WTC11 (cell line): Measurements from ENCODE around the gene ATG14. TPM values are rescaled to one million over a fixed set of nuclear protein-coding genes. Genes with fewer than 3 reads are reported as not detected.

Source experiments
- ATAC-seq: fragments of 200-7000 bp; cut with Tn5 transposase; 2 replicates; pipeline ENCODE4 v1.10.0; 2021; ENCODE audit warnings: mild to moderate bottlenecking, moderate library complexity
- CTCF ChIA-PET: fragments of 300-600 bp; sonication (Branson Sonifier 250); formaldehyde crosslinking; loops from one replicate; lab custom pipeline; 2021; ENCODE audit warnings: antibody characterized with exemption; lab: Charles Lee
- POLR2A ChIA-PET: fragments of 350-600 bp; sonication (Branson Sonifier 250); formaldehyde crosslinking; loops from one replicate; lab custom pipeline; 2021; ENCODE audit warnings: antibody characterized with exemption; lab: Charles Lee
- DNase-seq: peaks from one replicate; pipeline ENCODE4 v3.0.0; 2021; ENCODE audit warnings: low spot score
- H3K27ac Mint-ChIP-seq: 2 replicates; pipeline ENCODE4 v1.8.0; 2021; ENCODE audit warnings: mixed read lengths
- H3K27me3 Mint-ChIP-seq: 2 replicates; pipeline ENCODE4 v1.8.0; 2021; ENCODE audit warnings: low read depth, mild to moderate bottlenecking, moderate library complexity, mixed read lengths
- H3K36me3 Mint-ChIP-seq: 2 replicates; pipeline ENCODE4 v1.8.0; 2021; ENCODE audit warnings: mixed read lengths
- H3K4me1 Mint-ChIP-seq: 2 replicates; pipeline ENCODE4 v1.8.0; 2022; ENCODE audit warnings: mixed read lengths
- H3K4me3 Mint-ChIP-seq: 2 replicates; pipeline ENCODE4 v1.8.0; 2021; ENCODE audit warnings: mild to moderate bottlenecking, moderate library complexity, mixed read lengths
- H3K9me3 Mint-ChIP-seq: 2 replicates; pipeline ENCODE4 v1.8.0; 2021; ENCODE audit warnings: mixed read lengths
- AR ChIP-seq: fragments of 250-450 bp; sonication (Bioruptor Pico); IDR thresholded peaks from 2 replicates; pipeline ENCODE4 v1.9.0; 2021; ENCODE audit warnings: mild to moderate bottlenecking
- CDX4 ChIP-seq: fragments of 250-450 bp; sonication (Bioruptor Pico); IDR thresholded peaks from 2 replicates; pipeline ENCODE4 v1.9.0; 2021; ENCODE audit warnings: moderate library complexity, mild to moderate bottlenecking, inconsistent platforms, borderline replicate concordance
- ELF4 ChIP-seq: sonication (generic); formaldehyde crosslinking; IDR thresholded peaks from 2 replicates; pipeline ENCODE4 v1.8.1; 2022; ENCODE audit warnings: low read depth, mild to moderate bottlenecking, moderate library complexity, missing genetic modification reagents
- FOXK1 ChIP-seq: sonication (generic); formaldehyde crosslinking; IDR thresholded peaks from 2 replicates; pipeline ENCODE4 v1.8.0; 2022; ENCODE audit warnings: mild to moderate bottlenecking, moderate library complexity, missing genetic modification reagents
- GABPB1 ChIP-seq: sonication (generic); formaldehyde crosslinking; IDR thresholded peaks from 2 replicates; pipeline ENCODE4 v1.8.1; 2023; ENCODE audit warnings: mild to moderate bottlenecking, missing genetic modification reagents
- GRHL2 ChIP-seq: fragments of 250-450 bp; sonication (Bioruptor Pico); IDR thresholded peaks from 2 replicates; pipeline ENCODE4 v1.8.0; 2022; ENCODE audit warnings: mild to moderate bottlenecking, moderate library complexity; ENCODE audit not compliant: insufficient replicate concordance, severe bottlenecking
- IRF2 ChIP-seq: sonication (generic); formaldehyde crosslinking; IDR thresholded peaks from 2 replicates; pipeline ENCODE4 v1.8.0; 2022; ENCODE audit warnings: low read depth, missing genetic modification reagents, borderline replicate concordance
- JUN ChIP-seq: sonication (generic); formaldehyde crosslinking; IDR thresholded peaks from 2 replicates; pipeline ENCODE4 v1.8.0; 2023; ENCODE audit warnings: mild to moderate bottlenecking, missing genetic modification reagents
- KAT7 ChIP-seq: sonication (generic); formaldehyde crosslinking; IDR thresholded peaks from 2 replicates; pipeline ENCODE4 v1.8.1; 2023; ENCODE audit warnings: missing genetic modification reagents, mild to moderate bottlenecking, borderline replicate concordance
- NFE2L1 ChIP-seq: sonication (generic); formaldehyde crosslinking; IDR thresholded peaks from 2 replicates; pipeline ENCODE4 v1.8.1; 2023; ENCODE audit warnings: missing genetic modification reagents
- OVOL2 ChIP-seq: fragments of 250-450 bp; sonication (Bioruptor Pico); IDR thresholded peaks from 2 replicates; pipeline ENCODE4 v1.9.0; 2021; ENCODE audit warnings: mild to moderate bottlenecking, borderline replicate concordance
- SOX15 ChIP-seq: fragments of 250-450 bp; sonication (Bioruptor Pico); IDR thresholded peaks from 2 replicates; pipeline ENCODE4 v1.9.0; 2021; ENCODE audit warnings: mild to moderate bottlenecking
- USF1 ChIP-seq: sonication (generic); formaldehyde crosslinking; IDR thresholded peaks from 2 replicates; pipeline ENCODE4 v1.8.0; 2022; ENCODE audit warnings: mild to moderate bottlenecking, missing genetic modification reagents
- ZNF121 ChIP-seq: sonication (generic); formaldehyde crosslinking; IDR thresholded peaks from 2 replicates; pipeline ENCODE4 v1.8.0; 2023; ENCODE audit warnings: missing genetic modification reagents
- ZNF138 ChIP-seq: sonication (generic); formaldehyde crosslinking; conservative IDR thresholded peaks from 2 replicates; pipeline ENCODE4 v1.8.1; 2022; ENCODE audit warnings: mild to moderate bottlenecking, moderate library complexity, missing genetic modification reagents
- ZNF317 ChIP-seq: sonication (generic); formaldehyde crosslinking; IDR thresholded peaks from 2 replicates; pipeline ENCODE4 v1.8.1; 2023; ENCODE audit warnings: low read depth, mild to moderate bottlenecking, moderate library complexity, missing genetic modification reagents, borderline replicate concordance
- ZNF396 ChIP-seq: fragments of 250-450 bp; sonication (Bioruptor Pico); IDR thresholded peaks from 2 replicates; pipeline ENCODE4 v1.8.0; 2021; ENCODE audit warnings: mild to moderate bottlenecking, moderate library complexity, borderline replicate concordance
- ZNF671 ChIP-seq: fragments of 250-450 bp; sonication (Bioruptor Pico); IDR thresholded peaks from 2 replicates; pipeline ENCODE4 v1.8.0; 2021; ENCODE audit warnings: mild to moderate bottlenecking
- total RNA-seq: library from RNA; stranded (reverse); gene quantifications from 3 replicates; pipeline ENCODE4 v1.2.3, GENCODE V29; 2021
- TF ChIP-seq, protein P1 (sequence below): sonication (generic); formaldehyde crosslinking; IDR thresholded peaks from 2 replicates; pipeline ENCODE4 v1.8.1; 2022; ENCODE audit warnings: mild to moderate bottlenecking, moderate library complexity, missing genetic modification reagents
- TF ChIP-seq, protein P2 (sequence below): fragments of 200-600 bp; IDR thresholded peaks from 2 replicates; pipeline ENCODE4 v1.8.0; 2022; ENCODE audit warnings: antibody characterized with exemption
- TF ChIP-seq, protein P3 (sequence below): sonication (generic); formaldehyde crosslinking; IDR thresholded peaks from 2 replicates; pipeline ENCODE4 v1.8.1; 2023; ENCODE audit warnings: mild to moderate bottlenecking, missing genetic modification reagents

The ATG14 gene
- total RNA-seq, 1 experiment from 2014 or later = 10.4 TPM

- TF ChIP-seq USF1 = no peak
- TF ChIP-seq KAT7 (CRISPR knock-in tag) = no peak
- TF ChIP-seq, protein P1, sequence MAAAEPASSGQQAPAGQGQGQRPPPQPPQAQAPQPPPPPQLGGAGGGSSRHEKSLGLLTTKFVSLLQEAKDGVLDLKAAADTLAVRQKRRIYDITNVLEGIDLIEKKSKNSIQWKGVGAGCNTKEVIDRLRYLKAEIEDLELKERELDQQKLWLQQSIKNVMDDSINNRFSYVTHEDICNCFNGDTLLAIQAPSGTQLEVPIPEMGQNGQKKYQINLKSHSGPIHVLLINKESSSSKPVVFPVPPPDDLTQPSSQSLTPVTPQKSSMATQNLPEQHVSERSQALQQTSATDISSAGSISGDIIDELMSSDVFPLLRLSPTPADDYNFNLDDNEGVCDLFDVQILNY (CRISPR knock-in tag) = no peak
- TF ChIP-seq ZNF138 = no peak
- TF ChIP-seq, protein P2, sequence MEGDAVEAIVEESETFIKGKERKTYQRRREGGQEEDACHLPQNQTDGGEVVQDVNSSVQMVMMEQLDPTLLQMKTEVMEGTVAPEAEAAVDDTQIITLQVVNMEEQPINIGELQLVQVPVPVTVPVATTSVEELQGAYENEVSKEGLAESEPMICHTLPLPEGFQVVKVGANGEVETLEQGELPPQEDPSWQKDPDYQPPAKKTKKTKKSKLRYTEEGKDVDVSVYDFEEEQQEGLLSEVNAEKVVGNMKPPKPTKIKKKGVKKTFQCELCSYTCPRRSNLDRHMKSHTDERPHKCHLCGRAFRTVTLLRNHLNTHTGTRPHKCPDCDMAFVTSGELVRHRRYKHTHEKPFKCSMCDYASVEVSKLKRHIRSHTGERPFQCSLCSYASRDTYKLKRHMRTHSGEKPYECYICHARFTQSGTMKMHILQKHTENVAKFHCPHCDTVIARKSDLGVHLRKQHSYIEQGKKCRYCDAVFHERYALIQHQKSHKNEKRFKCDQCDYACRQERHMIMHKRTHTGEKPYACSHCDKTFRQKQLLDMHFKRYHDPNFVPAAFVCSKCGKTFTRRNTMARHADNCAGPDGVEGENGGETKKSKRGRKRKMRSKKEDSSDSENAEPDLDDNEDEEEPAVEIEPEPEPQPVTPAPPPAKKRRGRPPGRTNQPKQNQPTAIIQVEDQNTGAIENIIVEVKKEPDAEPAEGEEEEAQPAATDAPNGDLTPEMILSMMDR = no peak
- TF ChIP-seq GRHL2 (CRISPR knock-in tag) = no peak
- no peak for TF ChIP-seq NFE2L1 (CRISPR knock-in tag)
- no peak for TF ChIP-seq GABPB1 (CRISPR knock-in tag)
These were observed 36.5 kb upstream of the ATG14 start (continued) for GRCh38 chr14:55448141-55448614.

DNA sequence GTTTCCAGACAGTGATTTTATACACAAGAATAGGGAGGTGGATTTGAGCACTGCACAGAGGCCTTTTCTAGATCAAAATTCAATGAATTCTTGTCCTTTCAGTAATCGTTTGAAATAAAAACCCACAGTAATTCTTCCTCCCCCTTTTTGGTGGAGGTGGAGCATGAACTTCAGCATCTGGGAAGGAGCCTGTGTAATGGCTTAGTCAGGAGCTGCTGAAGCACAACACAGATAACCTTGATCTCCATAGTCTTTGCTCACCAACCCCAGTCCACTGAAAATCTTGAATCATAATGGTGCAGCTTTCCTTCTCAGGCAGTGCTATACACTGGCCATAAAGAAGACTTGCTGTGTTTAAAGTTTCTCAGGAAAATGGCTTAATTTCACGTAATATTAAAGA, 35.2 kb upstream of the ATG14 start:
- Mint-ChIP-seq H3K9me3 (peaks cover 7% of the 10 kb centered on the region), H3K27ac (no peak overlapping the region), H3K27me3 (no peaks in the 10 kb centered on the region), H3K4me1 (peaks cover 8% of the 10 kb centered on the region), H3K36me3 (no peaks in the 10 kb centered on the region), H3K4me3 (no peak overlapping the region)
- ChIA-PET CTCF (interaction anchor here (0.6 to 2.6 kb wide), 63 partner anchors 7 to 1036 kb away, joined by 3 to 28 read pairs (median 4); partner anchors contain the start of gene KTN1), POLR2A (interaction anchor here (0.7 kb wide), 2 partner anchors 108 to 158 kb away, joined by 3 read pairs; no protein-coding TSS in a partner anchor)
- TF ChIP-seq, protein P2 = no peak
- TF ChIP-seq, protein P1 (CRISPR knock-in tag) = no peak
- TF ChIP-seq NFE2L1 (CRISPR knock-in tag) (no peak), ZNF121 (no peak), OVOL2 (no peak), FOXK1 (CRISPR knock-in tag) (no peak), JUN (CRISPR knock-in tag) (no peak), IRF2 (no peak), ELF4 (no peak), ZNF396 (CRISPR knock-in tag) (no peak), CDX4 (CRISPR knock-in tag) (no peak), ZNF671 (CRISPR knock-in tag) (no peak), SOX15 (CRISPR knock-in tag) (no peak), ZNF317 (CRISPR knock-in tag) (no peak), AR (CRISPR knock-in tag) (no peak)
- TF ChIP-seq, protein P3, sequence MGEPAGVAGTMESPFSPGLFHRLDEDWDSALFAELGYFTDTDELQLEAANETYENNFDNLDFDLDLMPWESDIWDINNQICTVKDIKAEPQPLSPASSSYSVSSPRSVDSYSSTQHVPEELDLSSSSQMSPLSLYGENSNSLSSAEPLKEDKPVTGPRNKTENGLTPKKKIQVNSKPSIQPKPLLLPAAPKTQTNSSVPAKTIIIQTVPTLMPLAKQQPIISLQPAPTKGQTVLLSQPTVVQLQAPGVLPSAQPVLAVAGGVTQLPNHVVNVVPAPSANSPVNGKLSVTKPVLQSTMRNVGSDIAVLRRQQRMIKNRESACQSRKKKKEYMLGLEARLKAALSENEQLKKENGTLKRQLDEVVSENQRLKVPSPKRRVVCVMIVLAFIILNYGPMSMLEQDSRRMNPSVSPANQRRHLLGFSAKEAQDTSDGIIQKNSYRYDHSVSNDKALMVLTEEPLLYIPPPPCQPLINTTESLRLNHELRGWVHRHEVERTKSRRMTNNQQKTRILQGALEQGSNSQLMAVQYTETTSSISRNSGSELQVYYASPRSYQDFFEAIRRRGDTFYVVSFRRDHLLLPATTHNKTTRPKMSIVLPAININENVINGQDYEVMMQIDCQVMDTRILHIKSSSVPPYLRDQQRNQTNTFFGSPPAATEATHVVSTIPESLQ (CRISPR knock-in tag) = no peak
- no peak for ATAC-seq
- DNase-seq = no peak
